Panc1 (cell line): ENCODE measurements around the gene TRIM22.

ENCODE experiments used
- POLR2AphosphoS5 ChIP-seq: IDR thresholded peaks from 2 replicates; pipeline ENCODE4 v1.6.1; 2012; ENCODE audit warnings: mild to moderate bottlenecking, low read depth, low read length, moderate library complexity
- TF ChIP-seq, protein P1 (sequence below): fragments of 450-650 bp; IDR thresholded peaks from 2 replicates; pipeline ENCODE4 v1.5.1; 2017; ENCODE audit warnings: mild to moderate bottlenecking

DNA sequence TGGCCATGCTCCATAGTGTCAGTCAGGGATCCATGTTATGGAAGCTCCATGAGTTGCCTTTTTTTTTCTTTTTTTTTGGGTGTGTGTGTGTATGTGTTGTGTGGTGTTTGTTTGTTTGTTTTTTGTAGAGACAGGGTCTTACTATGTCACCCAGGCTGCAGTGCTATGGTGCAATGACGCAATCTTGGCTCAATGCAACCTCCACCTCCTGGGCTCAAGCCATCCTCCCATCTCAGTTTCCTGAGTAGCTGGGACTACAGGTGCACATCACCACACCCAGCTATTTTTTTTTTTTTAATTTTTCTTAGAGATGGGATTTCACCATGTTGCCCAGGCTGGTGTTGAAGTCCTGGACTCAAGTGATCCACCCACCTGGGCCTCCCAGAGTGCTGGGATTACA, 1.1 kb upstream of the TRIM22 start:
- no peak for TF ChIP-seq POLR2AphosphoS5
- TF ChIP-seq, protein P1, sequence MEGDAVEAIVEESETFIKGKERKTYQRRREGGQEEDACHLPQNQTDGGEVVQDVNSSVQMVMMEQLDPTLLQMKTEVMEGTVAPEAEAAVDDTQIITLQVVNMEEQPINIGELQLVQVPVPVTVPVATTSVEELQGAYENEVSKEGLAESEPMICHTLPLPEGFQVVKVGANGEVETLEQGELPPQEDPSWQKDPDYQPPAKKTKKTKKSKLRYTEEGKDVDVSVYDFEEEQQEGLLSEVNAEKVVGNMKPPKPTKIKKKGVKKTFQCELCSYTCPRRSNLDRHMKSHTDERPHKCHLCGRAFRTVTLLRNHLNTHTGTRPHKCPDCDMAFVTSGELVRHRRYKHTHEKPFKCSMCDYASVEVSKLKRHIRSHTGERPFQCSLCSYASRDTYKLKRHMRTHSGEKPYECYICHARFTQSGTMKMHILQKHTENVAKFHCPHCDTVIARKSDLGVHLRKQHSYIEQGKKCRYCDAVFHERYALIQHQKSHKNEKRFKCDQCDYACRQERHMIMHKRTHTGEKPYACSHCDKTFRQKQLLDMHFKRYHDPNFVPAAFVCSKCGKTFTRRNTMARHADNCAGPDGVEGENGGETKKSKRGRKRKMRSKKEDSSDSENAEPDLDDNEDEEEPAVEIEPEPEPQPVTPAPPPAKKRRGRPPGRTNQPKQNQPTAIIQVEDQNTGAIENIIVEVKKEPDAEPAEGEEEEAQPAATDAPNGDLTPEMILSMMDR = no peak
